NCI-H146 treated with DMSO at 0.1 percent for 48 hours (cell line): ENCODE data around the gene KCTD1.

Source experiments
- DNase-seq: peaks from one replicate; lab custom pipeline; 2025; ENCODE audit not compliant: unreplicated experiment; lab: John Stamatoyannopoulos, UW

Gene KCTD1

GRCh38 chr18:26524002-26524401 lies 24.4 kb downstream of the KCTD1 start:
- DNase-seq = no peak

- no peak for DNase-seq
These were observed 26.7 kb downstream of the KCTD1 start for GRCh38 chr18:26521617-26522016.

- DNase-seq = no peak
These were observed 27.4 kb downstream of the KCTD1 start for GRCh38 chr18:26520974-26521373.

- DNase-seq = no peak
These were observed 29.2 kb downstream of the KCTD1 start for GRCh38 chr18:26519114-26519513.

- DNase-seq = no peak
These were observed 31.4 kb downstream of the KCTD1 start for GRCh38 chr18:26516964-26517363.

- DNase-seq = no peak
These were observed 32.5 kb downstream of the KCTD1 start for GRCh38 chr18:26515643-26516487.

GRCh38 chr18:26511339-26512071 lies 36.8 kb downstream of the KCTD1 start:
- no peak for DNase-seq

GRCh38 chr18:26510337-26510736 lies 38.0 kb downstream of the KCTD1 start:
- DNase-seq = no peak

GRCh38 chr18:26506012-26506411 lies 42.3 kb downstream of the KCTD1 start:
- DNase-seq = no peak

GRCh38 chr18:26504831-26505230 lies 43.5 kb downstream of the KCTD1 start:
- no peak for DNase-seq

GRCh38 chr18:26503382-26503781 lies 45.0 kb downstream of the KCTD1 start:
- no peak for DNase-seq

- DNase-seq = no peak
These were observed 45.5 kb downstream of the KCTD1 start for GRCh38 chr18:26502823-26503222.

GRCh38 chr18:26497866-26498265 lies 50.5 kb downstream of the KCTD1 start:
- no peak for DNase-seq

GRCh38 chr18:26496528-26496927 lies 51.8 kb downstream of the KCTD1 start:
- no peak for DNase-seq

- DNase-seq = no peak
These were observed 53.1 kb downstream of the KCTD1 start for GRCh38 chr18:26495287-26495686.

- DNase-seq = no peak
These were observed 55.3 kb downstream of the KCTD1 start for GRCh38 chr18:26493021-26493420.

GRCh38 chr18:26491194-26491816 lies 57.0 kb downstream of the KCTD1 start:
- DNase-seq = no peak

- no peak for DNase-seq
These were observed 58.5 kb downstream of the KCTD1 start for GRCh38 chr18:26489881-26490280.

GRCh38 chr18:26489191-26489590 lies 59.2 kb downstream of the KCTD1 start:
- DNase-seq = no peak

- DNase-seq = no peak
These were observed 59.8 kb downstream of the KCTD1 start for GRCh38 chr18:26488417-26489009.

- no peak for DNase-seq
These were observed 60.9 kb downstream of the KCTD1 start for GRCh38 chr18:26487437-26487836.
